Mucosa of descending colon (tissue), 3 donors: ENCODE measurements around the gene SORBS1. TPM values are rescaled to one million over a fixed set of nuclear protein-coding genes. Genes with fewer than 3 reads are reported as not detected.

Source experiments
- ATAC-seq: fragments of 200-7000 bp; cut with Tn5 transposase; one replicate; pipeline ENCODE4 v1.9.1; 2020; ENCODE audit warnings: mild to moderate bottlenecking, moderate library complexity
- DNase-seq, 3 donors: peaks; one replicate each; pipeline ENCODE4 v3.0.0-alpha.2; 2020
- H3K36me3 ChIP-seq: fragments of 200-600 bp; one replicate; pipeline ENCODE4 v1.8.0; 2021; ENCODE audit warnings: low read depth, mild to moderate bottlenecking
- H3K4me1 ChIP-seq: fragments of 200-600 bp; one replicate; pipeline ENCODE4 v1.8.0; 2021; ENCODE audit warnings: low read depth, mild to moderate bottlenecking
- H3K4me3 ChIP-seq: fragments of 200-600 bp; one replicate; pipeline ENCODE4 v1.8.0; 2021; ENCODE audit warnings: mild to moderate bottlenecking
- H3K9me3 ChIP-seq: fragments of 200-600 bp; one replicate; pipeline ENCODE4 v1.8.0; 2021; ENCODE audit warnings: mild to moderate bottlenecking
- CTCF ChIP-seq: fragments of 200-600 bp; IDR thresholded peaks from one replicate; pipeline ENCODE4 v1.8.0; 2022; ENCODE audit warnings: antibody characterized with exemption, mild to moderate bottlenecking
- intact Hi-C, 2 donors: fragments of 100-400 bp; cut with DNase I in 1 of 2; cut with micrococcal nuclease in 1 of 2; formaldehyde crosslinking; loops; one replicate each; pipeline versions ENCODE4 v1.11.0 to v1.11.1; 2022; cut with DNase I, micrococcal nuclease
- total RNA-seq, 3 donors: library from RNA; stranded (reverse); fragmentation: NEBNext Ultra II Directional in 2 of 3; extraction: Animal tissue kit (Norgen Biotek cat#: 25700) in 2 of 3; gene quantifications; one replicate each; pipeline versions ENCODE4 v1.2.1 to v1.2.4, GENCODE V29; 2021 to 2023
- donor health status: DM: no; HTN: no; CAD: no; lungs with moderate emphysema.
- donor health status: DM: no; HTN: no; CAD: no.
- donor health status: DM: no; HTN: yes; CAD: no.

SORBS1 gene
- total RNA-seq, 3 donors from 2014 or later = 48.9 to 699 (median 99.3) TPM

- intact Hi-C loops = no loop called here
- H3K36me3 ChIP-seq = no peaks in the 10 kb centered on the region
- no peak overlapping the region for H3K4me3 ChIP-seq
- no peaks in the 10 kb centered on the region for H3K9me3 ChIP-seq
- ATAC-seq = no peak
- H3K4me1 ChIP-seq = no peaks in the 10 kb centered on the region
- TF ChIP-seq CTCF = no peak
- no peak for DNase-seq
Observed at GRCh38 chr10:95395947-95396449, 165.2 kb downstream of the SORBS1 start.

GRCh38 chr10:95394161-95394880, 166.8 kb downstream of the SORBS1 start:
- Histone ChIP-seq H3K36me3 (no peaks in the 10 kb centered on the region), H3K4me1 (no peaks in the 10 kb centered on the region), H3K9me3 (no peaks in the 10 kb centered on the region), H3K4me3 (no peak overlapping the region)
- ATAC-seq (no peak), DNase-seq (no peak)
- intact Hi-C loops = no loop called here
- no peak for TF ChIP-seq CTCF

GRCh38 chr10:95392681-95393164, 168.4 kb downstream of the SORBS1 start:
- intact Hi-C loops = no loop called here
- H3K36me3 ChIP-seq = no peaks in the 10 kb centered on the region
- no peak for TF ChIP-seq CTCF
- DNase-seq (no peak), ATAC-seq (no peak)
- no peak overlapping the region for H3K4me3 ChIP-seq
- no peaks in the 10 kb centered on the region for H3K4me1 ChIP-seq
- H3K9me3 ChIP-seq = no peaks in the 10 kb centered on the region

- intact Hi-C loops = no loop called here
- TF ChIP-seq CTCF = no peak
- no peaks in the 10 kb centered on the region for H3K36me3 ChIP-seq
- ATAC-seq (no peak), DNase-seq (no peak)
- no peak overlapping the region for H3K4me3 ChIP-seq
- H3K9me3 ChIP-seq = no peaks in the 10 kb centered on the region
- no peaks in the 10 kb centered on the region for H3K4me1 ChIP-seq
Observed at GRCh38 chr10:95392217-95392584, 169.0 kb downstream of the SORBS1 start.

GRCh38 chr10:95391581-95392216, 169.5 kb downstream of the SORBS1 start:
- ATAC-seq = no peak
- intact Hi-C loops = no loop called here
- DNase-seq = no peak
- Histone ChIP-seq H3K9me3 (no peaks in the 10 kb centered on the region), H3K4me1 (no peaks in the 10 kb centered on the region), H3K36me3 (no peaks in the 10 kb centered on the region), H3K4me3 (no peak overlapping the region)
- no peak for TF ChIP-seq CTCF
